K562 (cell line): ENCODE data around the gene EVA1A. TPM values are rescaled to one million over a fixed set of nuclear protein-coding genes. Genes with fewer than 3 reads are reported as not detected.

Source experiments
- BRD9 ChIP-seq: fragments of 450-650 bp; IDR thresholded peaks from 2 replicates; pipeline ENCODE4 v1.6.1; 2018; ENCODE audit warnings: low read depth; ENCODE audit not compliant: partially characterized antibody
- ZNF584 ChIP-seq: fragments of 200-800 bp; sonication (Bioruptor generic); IDR thresholded peaks from 2 replicates; pipeline ENCODE4 v1.6.1; 2016; ENCODE audit warnings: low read depth, mild to moderate bottlenecking, missing genetic modification characterization, missing compliant biosample characterization
- polyA plus RNA-seq, 8 experiments: library from polyadenylated mRNA; depleted of rRNA in 4 of 8; stranded (reverse) in 5 of 8; unstranded in 3 of 8; fragments of >200 nt; fragmentation: Nextera tagmentation in 2 of 8; fragmentation: Illumina TruSeq in 1 of 8; extraction: Ambion mirVana in 2 of 8; extraction: Trizol in 1 of 8; gene quantifications; 2 replicates each; pipeline versions ENCODE4 v1.2.1 to v1.2.3, GENCODE V29; 2011 to 2014; ENCODE audit warnings: inconsistent platforms in 1 of 8, missing spikeins in 1 of 8
- total RNA-seq, 7 experiments: library from RNA; depleted of rRNA in 6 of 7; stranded (reverse); fragments of >200 nt in 6 of 7; fragmentation: Illumina TruSeq in 2 of 7; extraction: Trizol in 2 of 7; gene quantifications; 2 replicates each; pipeline versions ENCODE4 v1.2.1 to v1.2.3, GENCODE V29; 2011 to 2021; ENCODE audit warnings: low replicate concordance in 1 of 7
- TF ChIP-seq, protein P1 (sequence below): fragments of 450-650 bp; IDR thresholded peaks from 2 replicates; pipeline ENCODE4 v1.6.1; 2018; ENCODE audit not compliant: partially characterized antibody
- TF ChIP-seq, protein P2 (sequence below): IDR thresholded peaks from 2 replicates; pipeline ENCODE4 v1.6.1; 2016; ENCODE audit warnings: missing genetic modification characterization, missing compliant biosample characterization
- TF ChIP-seq, protein P3 (sequence below): sonication (generic); formaldehyde crosslinking; IDR thresholded peaks from 2 replicates; pipeline ENCODE4 v1.8.0; 2023; ENCODE audit warnings: mild to moderate bottlenecking, missing genetic modification reagents

The EVA1A gene
- total and polyA plus RNA-seq, 9 of the 15 experiments (the other 6 are each of a cell fraction or from before 2014, with no cell fraction given): not detected

DNA sequence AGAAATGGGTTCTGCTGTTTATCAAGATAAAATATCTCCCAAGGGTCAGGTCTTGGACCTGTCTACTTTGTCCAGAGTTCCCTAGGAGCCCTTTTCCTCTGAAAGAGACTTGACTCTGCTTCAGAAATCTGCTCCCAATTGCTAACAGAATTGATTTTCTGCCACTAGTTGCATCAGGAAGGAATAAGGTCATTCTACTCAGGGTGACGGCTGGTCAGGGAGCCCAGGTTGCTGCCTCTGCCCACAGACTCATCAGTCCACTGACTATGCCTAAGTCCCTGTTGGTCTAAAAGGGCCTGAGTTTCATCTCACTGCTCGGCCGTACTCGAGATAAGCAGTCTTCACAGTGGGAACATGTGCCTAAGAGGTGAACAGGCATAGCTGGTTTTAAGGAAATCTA, 61.2 kb downstream of the EVA1A start (continued):
- TF ChIP-seq, protein P1, sequence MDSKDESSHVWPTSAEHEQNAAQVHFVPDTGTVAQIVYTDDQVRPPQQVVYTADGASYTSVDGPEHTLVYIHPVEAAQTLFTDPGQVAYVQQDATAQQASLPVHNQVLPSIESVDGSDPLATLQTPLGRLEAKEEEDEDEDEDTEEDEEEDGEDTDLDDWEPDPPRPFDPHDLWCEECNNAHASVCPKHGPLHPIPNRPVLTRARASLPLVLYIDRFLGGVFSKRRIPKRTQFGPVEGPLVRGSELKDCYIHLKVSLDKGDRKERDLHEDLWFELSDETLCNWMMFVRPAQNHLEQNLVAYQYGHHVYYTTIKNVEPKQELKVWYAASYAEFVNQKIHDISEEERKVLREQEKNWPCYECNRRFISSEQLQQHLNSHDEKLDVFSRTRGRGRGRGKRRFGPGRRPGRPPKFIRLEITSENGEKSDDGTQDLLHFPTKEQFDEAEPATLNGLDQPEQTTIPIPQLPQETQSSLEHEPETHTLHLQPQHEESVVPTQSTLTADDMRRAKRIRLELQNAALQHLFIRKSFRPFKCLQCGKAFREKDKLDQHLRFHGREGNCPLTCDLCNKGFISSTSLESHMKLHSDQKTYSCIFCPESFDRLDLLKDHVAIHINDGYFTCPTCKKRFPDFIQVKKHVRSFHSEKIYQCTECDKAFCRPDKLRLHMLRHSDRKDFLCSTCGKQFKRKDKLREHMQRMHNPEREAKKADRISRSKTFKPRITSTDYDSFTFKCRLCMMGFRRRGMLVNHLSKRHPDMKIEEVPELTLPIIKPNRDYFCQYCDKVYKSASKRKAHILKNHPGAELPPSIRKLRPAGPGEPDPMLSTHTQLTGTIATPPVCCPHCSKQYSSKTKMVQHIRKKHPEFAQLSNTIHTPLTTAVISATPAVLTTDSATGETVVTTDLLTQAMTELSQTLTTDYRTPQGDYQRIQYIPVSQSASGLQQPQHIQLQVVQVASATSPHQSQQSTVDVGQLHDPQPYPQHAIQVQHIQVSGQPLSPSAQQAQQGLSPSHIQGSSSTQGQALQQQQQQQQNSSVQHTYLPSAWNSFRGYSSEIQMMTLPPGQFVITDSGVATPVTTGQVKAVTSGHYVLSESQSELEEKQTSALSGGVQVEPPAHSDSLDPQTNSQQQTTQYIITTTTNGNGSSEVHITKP: no peak
- TF ChIP-seq BRD9: no peak
- TF ChIP-seq, protein P2, sequence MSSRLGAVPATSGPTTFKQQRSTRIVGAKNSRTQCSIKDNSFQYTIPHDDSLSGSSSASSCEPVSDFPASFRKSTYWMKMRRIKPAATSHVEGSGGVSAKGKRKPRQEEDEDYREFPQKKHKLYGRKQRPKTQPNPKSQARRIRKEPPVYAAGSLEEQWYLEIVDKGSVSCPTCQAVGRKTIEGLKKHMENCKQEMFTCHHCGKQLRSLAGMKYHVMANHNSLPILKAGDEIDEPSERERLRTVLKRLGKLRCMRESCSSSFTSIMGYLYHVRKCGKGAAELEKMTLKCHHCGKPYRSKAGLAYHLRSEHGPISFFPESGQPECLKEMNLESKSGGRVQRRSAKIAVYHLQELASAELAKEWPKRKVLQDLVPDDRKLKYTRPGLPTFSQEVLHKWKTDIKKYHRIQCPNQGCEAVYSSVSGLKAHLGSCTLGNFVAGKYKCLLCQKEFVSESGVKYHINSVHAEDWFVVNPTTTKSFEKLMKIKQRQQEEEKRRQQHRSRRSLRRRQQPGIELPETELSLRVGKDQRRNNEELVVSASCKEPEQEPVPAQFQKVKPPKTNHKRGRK (tag): no peak
- TF ChIP-seq, protein P3, sequence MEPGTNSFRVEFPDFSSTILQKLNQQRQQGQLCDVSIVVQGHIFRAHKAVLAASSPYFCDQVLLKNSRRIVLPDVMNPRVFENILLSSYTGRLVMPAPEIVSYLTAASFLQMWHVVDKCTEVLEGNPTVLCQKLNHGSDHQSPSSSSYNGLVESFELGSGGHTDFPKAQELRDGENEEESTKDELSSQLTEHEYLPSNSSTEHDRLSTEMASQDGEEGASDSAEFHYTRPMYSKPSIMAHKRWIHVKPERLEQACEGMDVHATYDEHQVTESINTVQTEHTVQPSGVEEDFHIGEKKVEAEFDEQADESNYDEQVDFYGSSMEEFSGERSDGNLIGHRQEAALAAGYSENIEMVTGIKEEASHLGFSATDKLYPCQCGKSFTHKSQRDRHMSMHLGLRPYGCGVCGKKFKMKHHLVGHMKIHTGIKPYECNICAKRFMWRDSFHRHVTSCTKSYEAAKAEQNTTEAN: no peak
- no peak for TF ChIP-seq ZNF584 (CRISPR knock-in tag)
